Sigmoid colon (tissue), 4 donors: ENCODE data around the gene CYP2C19.

Experiments
- EP300 ChIP-seq, 4 donors: sonication (generic); formaldehyde crosslinking; IDR thresholded peaks; one replicate each; pipeline ENCODE4 v1.6.1; 2017; ENCODE audit warnings: antibody characterized with exemption in 4 of 4
- POLR2A ChIP-seq, 2 donors: fragments of 450-650 bp; IDR thresholded peaks; one replicate each; pipeline ENCODE4 v1.6.1; 2016; ENCODE audit warnings: antibody characterized with exemption in 2 of 2, mild to moderate bottlenecking in 2 of 2, moderate library complexity in 2 of 2
- POLR2AphosphoS5 ChIP-seq, 4 donors: sonication (generic); formaldehyde crosslinking; IDR thresholded peaks; one replicate each; pipeline ENCODE4 v1.6.1; 2017; ENCODE audit warnings: antibody characterized with exemption in 4 of 4
- TF ChIP-seq, protein P1 (sequence below), 4 experiments: fragments of 450-650 bp in 3 of 4; fragments of 200-600 bp in 1 of 4; IDR thresholded peaks; one replicate each; pipeline ENCODE4 v1.5.1; 2016 to 2019; ENCODE audit warnings: antibody characterized with exemption in 4 of 4, mild to moderate bottlenecking in 3 of 4, moderate library complexity in 2 of 4

DNA sequence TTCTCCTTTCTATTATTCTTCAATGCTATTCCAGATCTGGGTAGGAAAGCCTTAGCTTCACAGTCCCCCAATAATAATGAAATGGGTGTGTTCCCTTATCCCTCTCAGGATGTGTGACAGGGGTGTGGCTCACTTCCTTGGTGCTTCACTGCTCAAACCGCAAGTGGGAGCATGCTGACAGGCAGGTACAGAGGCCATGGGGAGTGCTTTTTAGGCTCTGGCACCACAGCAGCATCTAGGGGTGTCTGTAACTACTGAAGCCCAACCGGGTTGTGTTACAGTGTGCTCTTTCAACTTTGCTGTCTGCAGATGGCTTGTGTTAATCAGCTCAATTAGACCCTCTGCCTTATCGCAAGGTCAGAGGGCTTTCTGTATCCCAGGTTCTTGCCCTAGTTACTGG lies 96.6 kb downstream of the CYP2C19 start:
- TF ChIP-seq EP300 (IDR thresholded peaks at IDR 0.05) (no peak), POLR2AphosphoS5 (IDR thresholded peaks at IDR 0.05) (no peak), POLR2A (IDR thresholded peaks at IDR 0.05) (no peak)
- TF ChIP-seq, protein P1, sequence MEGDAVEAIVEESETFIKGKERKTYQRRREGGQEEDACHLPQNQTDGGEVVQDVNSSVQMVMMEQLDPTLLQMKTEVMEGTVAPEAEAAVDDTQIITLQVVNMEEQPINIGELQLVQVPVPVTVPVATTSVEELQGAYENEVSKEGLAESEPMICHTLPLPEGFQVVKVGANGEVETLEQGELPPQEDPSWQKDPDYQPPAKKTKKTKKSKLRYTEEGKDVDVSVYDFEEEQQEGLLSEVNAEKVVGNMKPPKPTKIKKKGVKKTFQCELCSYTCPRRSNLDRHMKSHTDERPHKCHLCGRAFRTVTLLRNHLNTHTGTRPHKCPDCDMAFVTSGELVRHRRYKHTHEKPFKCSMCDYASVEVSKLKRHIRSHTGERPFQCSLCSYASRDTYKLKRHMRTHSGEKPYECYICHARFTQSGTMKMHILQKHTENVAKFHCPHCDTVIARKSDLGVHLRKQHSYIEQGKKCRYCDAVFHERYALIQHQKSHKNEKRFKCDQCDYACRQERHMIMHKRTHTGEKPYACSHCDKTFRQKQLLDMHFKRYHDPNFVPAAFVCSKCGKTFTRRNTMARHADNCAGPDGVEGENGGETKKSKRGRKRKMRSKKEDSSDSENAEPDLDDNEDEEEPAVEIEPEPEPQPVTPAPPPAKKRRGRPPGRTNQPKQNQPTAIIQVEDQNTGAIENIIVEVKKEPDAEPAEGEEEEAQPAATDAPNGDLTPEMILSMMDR (IDR thresholded peaks at IDR 0.05) = no peak
